Non-pigmented ciliary epithelial cell (primary cell): Measurements from ENCODE around the gene LTO1.

Experiments used
- DNase-seq: peaks from one replicate; pipeline ENCODE4 v3.0.0-alpha.2; 2010; ENCODE audit warnings: low read depth

LTO1 gene, protein sequence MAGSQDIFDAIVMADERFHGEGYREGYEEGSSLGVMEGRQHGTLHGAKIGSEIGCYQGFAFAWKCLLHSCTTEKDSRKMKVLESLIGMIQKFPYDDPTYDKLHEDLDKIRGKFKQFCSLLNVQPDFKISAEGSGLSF

GRCh38 chr11:69674886-69675714 is at the start of gene LTO1:
TSS of gene LTO1 (minus strand) at chr11:69675353. CDS start at chr11:69675239, 114 bp downstream.
- DNase-seq = peak; percentile 65

GRCh38 chr11:69721745-69722144 is 46.6 kb upstream of the LTO1 start:
- DNase-seq = no peak

DNA sequence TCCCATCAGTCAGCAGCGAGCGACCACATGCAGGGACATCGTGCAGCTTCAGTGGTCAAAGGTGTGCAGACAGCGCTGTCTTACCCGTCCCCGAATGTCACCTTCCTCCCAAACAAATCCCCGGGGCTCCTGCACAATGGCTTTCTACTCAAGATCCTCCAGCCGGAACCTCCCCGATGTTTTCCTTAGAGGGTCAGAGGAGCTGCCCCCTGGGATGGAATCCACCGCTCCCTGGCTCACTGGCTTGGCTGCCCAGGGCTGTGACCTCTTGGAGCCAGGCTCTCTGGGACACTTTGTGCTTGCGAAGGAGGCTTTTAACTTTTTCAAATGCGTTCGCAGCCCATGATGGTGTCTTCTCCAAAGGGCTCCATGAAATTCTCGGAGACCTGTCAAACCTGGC is 46.0 kb upstream of the LTO1 start:
- DNase-seq = no peak

DNA sequence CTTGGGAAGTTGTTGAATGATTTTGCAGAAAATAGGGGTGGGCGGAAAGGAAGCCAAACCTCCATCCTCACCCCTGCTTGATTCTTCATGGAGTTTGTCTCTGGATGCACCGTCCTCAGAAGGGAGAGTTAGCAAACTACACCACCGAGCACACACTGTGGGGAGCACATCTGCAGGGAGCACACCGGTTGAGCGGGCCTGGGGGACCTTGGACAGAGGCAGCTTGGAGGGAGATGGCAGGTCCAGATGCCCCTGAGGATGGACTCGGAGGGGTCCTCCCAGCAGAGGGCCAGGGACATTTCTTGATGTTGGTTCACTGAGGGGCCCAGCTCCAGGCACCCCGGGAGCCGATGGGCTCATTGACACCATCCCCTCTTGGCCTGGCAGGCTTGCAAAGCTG is 43.8 kb upstream of the LTO1 start:
- no peak for DNase-seq

GRCh38 chr11:69718147-69718546 is 43.0 kb upstream of the LTO1 start:
- DNase-seq = no peak

- DNase-seq = no peak
These were observed 42.0 kb upstream of the LTO1 start for GRCh38 chr11:69716891-69717747.

- DNase-seq = no peak
These were observed 40.9 kb upstream of the LTO1 start for GRCh38 chr11:69716099-69716498.

DNA sequence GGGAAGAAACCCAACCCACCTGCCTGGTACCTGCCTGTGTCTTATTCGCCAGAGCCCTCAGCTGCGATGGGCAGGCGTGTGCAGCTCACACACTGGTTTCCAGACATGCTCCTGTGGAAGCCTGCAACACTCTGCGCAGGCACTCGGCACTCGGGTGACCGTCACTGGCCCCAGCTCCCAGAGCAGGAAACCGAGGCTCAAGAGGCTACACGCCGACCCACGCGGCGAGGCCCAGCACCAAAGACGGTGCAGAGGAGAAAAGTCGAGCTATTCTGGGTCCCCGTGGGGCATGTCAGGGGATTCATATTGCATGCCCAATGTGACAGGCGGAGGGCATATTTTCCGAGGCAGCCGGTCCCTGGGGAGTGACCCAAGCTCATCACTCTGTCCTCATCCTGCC is 40.3 kb upstream of the LTO1 start:
- DNase-seq = no peak

GRCh38 chr11:69711822-69712801 is 37.0 kb upstream of the LTO1 start:
- no peak for DNase-seq

GRCh38 chr11:69708736-69709401 is 33.7 kb upstream of the LTO1 start:
- no peak for DNase-seq

DNA sequence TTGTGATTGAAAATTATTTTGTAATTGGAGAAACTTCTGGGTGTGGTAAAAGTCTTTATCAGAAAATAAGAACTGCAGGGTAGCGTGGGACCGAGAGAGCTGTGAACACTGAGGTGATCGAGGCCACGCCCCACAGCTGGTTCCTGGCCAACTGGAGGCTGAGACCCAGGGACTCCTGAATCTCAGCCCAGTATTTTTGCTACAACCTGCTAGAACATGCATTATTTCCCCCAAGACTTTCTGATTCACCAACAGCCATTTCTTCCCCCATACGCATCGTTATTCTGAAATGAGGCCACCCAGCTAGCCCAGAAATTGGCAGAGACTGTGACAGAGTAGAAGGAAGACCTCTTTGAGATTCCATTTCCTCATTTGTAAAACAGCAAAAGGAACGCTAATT is 32.0 kb upstream of the LTO1 start:
- DNase-seq = no peak

GRCh38 chr11:69705901-69706787 is 31.0 kb upstream of the LTO1 start:
- no peak for DNase-seq

GRCh38 chr11:69705351-69705811 is 30.2 kb upstream of the LTO1 start:
- no peak for DNase-seq

GRCh38 chr11:69704508-69705253 is 29.5 kb upstream of the LTO1 start:
- DNase-seq = no peak

- DNase-seq = no peak
These were observed 28.8 kb upstream of the LTO1 start, which contains the start of gene FGF19 for GRCh38 chr11:69703768-69704507. TSS of gene FGF19 (minus strand) at chr11:69704022. CDS start at chr11:69703876, 146 bp downstream.

- DNase-seq = no peak
These were observed 28.3 kb upstream of the LTO1 start for GRCh38 chr11:69703453-69703767.

- DNase-seq = no peak
These were observed 27.8 kb upstream of the LTO1 start for GRCh38 chr11:69702769-69703452.

- no peak for DNase-seq
These were observed 27.1 kb upstream of the LTO1 start for GRCh38 chr11:69702239-69702691.
